Left kidney (tissue), 8 donors: ENCODE data around the gene TAP1. TPM values are rescaled to one million over a fixed set of nuclear protein-coding genes. Genes with fewer than 3 reads are reported as not detected.
"Not testable (repeated sequence)": the region's sequence is repeated elsewhere in the genome, so short reads cannot be mapped to it uniquely, and the experiment has no call there.

ENCODE experiments used
- DNase-seq: peaks from one replicate; pipeline ENCODE4 v3.0.0-alpha.2; 2013
- long read RNA-seq, 8 donors: transcript quantifications; one replicate each; lab custom pipeline, GENCODE V29; 2026
- polyA plus RNA-seq: library from polyadenylated mRNA; unstranded; fragments of 120-200 nt; gene quantifications from one replicate; pipeline ENCODE4 v1.2.1, GENCODE V29; 2013; ENCODE audit not compliant: insufficient read length

Gene TAP1
- 7.7 TPM for polyA plus RNA-seq
- long read RNA-seq, donor 1, partial matches to known transcripts, result 0 of 1 reads
- long read RNA-seq, donor 1, other reads (novel, unspliced or antisense), result 0 of 1 reads
- long read RNA-seq, donor 2, partial matches to known transcripts, result 0 of 5 reads
- long read RNA-seq, donor 2, other reads (novel, unspliced or antisense), result 0 of 5 reads
- long read RNA-seq, donor 3, partial matches to known transcripts, result 0 of 1 reads
- long read RNA-seq, donor 3, other reads (novel, unspliced or antisense), result 0 of 1 reads
- long read RNA-seq, donor 4, result 0 reads
- long read RNA-seq, donor 5, partial matches to known transcripts, result 12 of 28 reads
- long read RNA-seq, donor 5, other reads (novel, unspliced or antisense), result 15 of 28 reads
- long read RNA-seq, donor 6, partial matches to known transcripts, result 0 of 5 reads
- long read RNA-seq, donor 6, other reads (novel, unspliced or antisense), result 0 of 5 reads
- long read RNA-seq, donor 7, transcript TAP1-201 (11 exons, 2,959 nt), result major isoform, 5 of 5 reads
- long read RNA-seq, donor 7, partial matches to known transcripts, result 0 of 5 reads
- long read RNA-seq, donor 7, other reads (novel, unspliced or antisense), result 0 of 5 reads
- long read RNA-seq, donor 8, result 0 reads

GRCh38 chr6:32853541-32854375 is at the start of gene TAP1, which contains the start of gene PSMB9:
Gene TAP1, minus strand, starts transcription at chr6:32853704. Its CDS starts 68 bp downstream, at chr6:32853636.
Gene PSMB9, plus strand, starts transcription at chr6:32854192. Its CDS starts 38 bp downstream, at chr6:32854230.
- peak; percentile 92 for DNase-seq

- no peak for DNase-seq
Observed at GRCh38 chr6:32895006-32895345, 41.5 kb upstream of the TAP1 start.

GRCh38 chr6:32894085-32895005 is 40.8 kb upstream of the TAP1 start:
- DNase-seq, result peak; percentile 94

- DNase-seq, result no peak
Observed at GRCh38 chr6:32890831-32891230, 37.3 kb upstream of the TAP1 start.

GRCh38 chr6:32889533-32889932 is 36.0 kb upstream of the TAP1 start:
- DNase-seq, result no peak

GRCh38 chr6:32888576-32888975 is 35.1 kb upstream of the TAP1 start:
- no peak for DNase-seq

- no peak for DNase-seq
Observed at GRCh38 chr6:32887616-32888015, 34.1 kb upstream of the TAP1 start.

GRCh38 chr6:32886681-32887383 is 33.3 kb upstream of the TAP1 start:
- DNase-seq, result no peak

GRCh38 chr6:32885698-32886286 is 32.3 kb upstream of the TAP1 start:
- DNase-seq, result peak; percentile 83

- no peak for DNase-seq
Observed at GRCh38 chr6:32883789-32884188, 30.3 kb upstream of the TAP1 start.

- no peak for DNase-seq
Observed at GRCh38 chr6:32882879-32883250, 29.4 kb upstream of the TAP1 start.

GRCh38 chr6:32880962-32881361 is 27.5 kb upstream of the TAP1 start:
- DNase-seq, result not testable (repeated sequence)

GRCh38 chr6:32879691-32880090 is 26.2 kb upstream of the TAP1 start:
- no peak for DNase-seq

GRCh38 chr6:32876603-32877002 is 23.1 kb upstream of the TAP1 start:
- no peak for DNase-seq

- not testable (repeated sequence) for DNase-seq
Observed at GRCh38 chr6:32873947-32874346, 20.4 kb upstream of the TAP1 start.

- peak; percentile 83 for DNase-seq
Observed at GRCh38 chr6:32868257-32868788, 14.8 kb upstream of the TAP1 start.

- DNase-seq, result no peak
Observed at GRCh38 chr6:32867554-32868256, 14.2 kb upstream of the TAP1 start.

- no peak for DNase-seq
Observed at GRCh38 chr6:32867022-32867477, 13.5 kb upstream of the TAP1 start.

- no peak for DNase-seq
Observed at GRCh38 chr6:32865724-32866443, 12.4 kb upstream of the TAP1 start.
